Tibial nerve (tissue), 4 donors: Measurements from ENCODE around the gene LSG1. TPM values are rescaled to one million over a fixed set of nuclear protein-coding genes. Genes with fewer than 3 reads are reported as not detected.

Experiments used
- DNase-seq, 2 donors: peaks; one replicate each; pipeline ENCODE4 v3.0.0-alpha.2; 2019; ENCODE audit warnings: low spot score in 2 of 2
- H3K27ac ChIP-seq, 4 donors: fragments of 200-600 bp; sonication (generic) in 3 of 4; one replicate each; pipeline ENCODE4 v1.5.1; 2017 to 2019; ENCODE audit warnings: mild to moderate bottlenecking in 1 of 4
- H3K27me3 ChIP-seq, 2 donors: fragments of 200-600 bp; sonication (generic) in 1 of 2; one replicate each; pipeline versions ENCODE4 v1.5.1 to v1.6.0; 2017 to 2019
- H3K36me3 ChIP-seq, 3 donors: fragments of 200-600 bp; sonication (generic); one replicate each; pipeline ENCODE4 v1.5.1; 2018 to 2019
- H3K4me1 ChIP-seq, 4 donors: fragments of 200-600 bp; sonication (generic) in 3 of 4; one replicate each; pipeline ENCODE4 v1.5.1; 2017 to 2019
- H3K4me3 ChIP-seq, 4 donors: fragments of 200-600 bp; sonication (generic) in 3 of 4; one replicate each; pipeline ENCODE4 v1.5.1; 2017 to 2019; ENCODE audit warnings: mild to moderate bottlenecking in 1 of 4, moderate library complexity in 1 of 4
- H3K9me3 ChIP-seq, 4 donors: fragments of 200-600 bp; sonication (generic) in 3 of 4; one replicate each; pipeline ENCODE4 v1.5.1; 2017 to 2019
- EP300 ChIP-seq, 2 donors: sonication (generic); formaldehyde crosslinking; IDR thresholded peaks; one replicate each; pipeline ENCODE4 v1.6.1; 2017; ENCODE audit warnings: antibody characterized with exemption in 2 of 2, mild to moderate bottlenecking in 1 of 2
- POLR2A ChIP-seq, 2 donors: fragments of 450-650 bp; IDR thresholded peaks; one replicate each; pipeline ENCODE4 v1.6.1; 2017; ENCODE audit warnings: antibody characterized with exemption in 2 of 2, mild to moderate bottlenecking in 2 of 2, moderate library complexity in 2 of 2
- WGBS, 2 donors: methylation state at CpG; one replicate each; pipeline ENCODE4 v1.1.5; 2018; 5-methylcytosine and 5-hydroxymethylcytosine counted together
- total RNA-seq, 4 donors: library from RNA; depleted of rRNA; stranded (reverse); fragments of >200 nt; gene quantifications; one replicate each; pipeline ENCODE4 v1.1.0, GENCODE V29; 2016
- TF ChIP-seq, protein P1 (sequence below), 5 experiments: fragments of 200-600 bp in 3 of 5; fragments of 450-650 bp in 2 of 5; sonication (generic) in 3 of 5; IDR thresholded peaks; one replicate each; pipeline ENCODE4 v1.5.1; 2016 to 2019; ENCODE audit warnings: antibody characterized with exemption in 5 of 5, mild to moderate bottlenecking in 3 of 5, moderate library complexity in 2 of 5

LSG1 gene
- total RNA-seq, 4 donors from 2014 or later = 24.9 to 64.5 (median 39.3) TPM

GRCh38 chr3:194619741-194620140 is 52.2 kb downstream of the LSG1 start:
- Histone ChIP-seq H3K4me3 (no peak overlapping the region), H3K27me3 (no peaks in the 10 kb centered on the region), H3K27ac (no peak overlapping the region), H3K36me3 (peaks cover 0 to 42% (median 0%) of the 10 kb centered on the region in 3 donors), H3K9me3 (no peaks in the 10 kb centered on the region), H3K4me1 (no peaks in the 10 kb centered on the region)
- DNase-seq = no peak
- TF ChIP-seq EP300 (IDR thresholded peaks at IDR 0.05) (no peak), POLR2A (IDR thresholded peaks at IDR 0.05) (no peak)
- TF ChIP-seq, protein P1, sequence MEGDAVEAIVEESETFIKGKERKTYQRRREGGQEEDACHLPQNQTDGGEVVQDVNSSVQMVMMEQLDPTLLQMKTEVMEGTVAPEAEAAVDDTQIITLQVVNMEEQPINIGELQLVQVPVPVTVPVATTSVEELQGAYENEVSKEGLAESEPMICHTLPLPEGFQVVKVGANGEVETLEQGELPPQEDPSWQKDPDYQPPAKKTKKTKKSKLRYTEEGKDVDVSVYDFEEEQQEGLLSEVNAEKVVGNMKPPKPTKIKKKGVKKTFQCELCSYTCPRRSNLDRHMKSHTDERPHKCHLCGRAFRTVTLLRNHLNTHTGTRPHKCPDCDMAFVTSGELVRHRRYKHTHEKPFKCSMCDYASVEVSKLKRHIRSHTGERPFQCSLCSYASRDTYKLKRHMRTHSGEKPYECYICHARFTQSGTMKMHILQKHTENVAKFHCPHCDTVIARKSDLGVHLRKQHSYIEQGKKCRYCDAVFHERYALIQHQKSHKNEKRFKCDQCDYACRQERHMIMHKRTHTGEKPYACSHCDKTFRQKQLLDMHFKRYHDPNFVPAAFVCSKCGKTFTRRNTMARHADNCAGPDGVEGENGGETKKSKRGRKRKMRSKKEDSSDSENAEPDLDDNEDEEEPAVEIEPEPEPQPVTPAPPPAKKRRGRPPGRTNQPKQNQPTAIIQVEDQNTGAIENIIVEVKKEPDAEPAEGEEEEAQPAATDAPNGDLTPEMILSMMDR (IDR thresholded peaks at IDR 0.05) = no peak
- 89 to 94% methylated on average over 9 of the region's 9 CpGs for WGBS, 2 donors

- Histone ChIP-seq H3K4me3 (no peak overlapping the region), H3K9me3 (no peaks in the 10 kb centered on the region), H3K36me3 (peaks cover 0 to 36% (median 0%) of the 10 kb centered on the region in 3 donors), H3K27me3 (no peaks in the 10 kb centered on the region), H3K27ac (no peak overlapping the region), H3K4me1 (no peaks in the 10 kb centered on the region)
- 74 to 75% methylated on average over 23 of the region's 23 CpGs for WGBS, 2 donors
- no peak for DNase-seq
- TF ChIP-seq POLR2A (IDR thresholded peaks at IDR 0.05) = no peak
- TF ChIP-seq, protein P1 (IDR thresholded peaks at IDR 0.05) = no peak
- TF ChIP-seq EP300 (IDR thresholded peaks at IDR 0.05) = no peak
Measured at GRCh38 chr3:194618858-194619608, 53.0 kb downstream of the LSG1 start.

DNA sequence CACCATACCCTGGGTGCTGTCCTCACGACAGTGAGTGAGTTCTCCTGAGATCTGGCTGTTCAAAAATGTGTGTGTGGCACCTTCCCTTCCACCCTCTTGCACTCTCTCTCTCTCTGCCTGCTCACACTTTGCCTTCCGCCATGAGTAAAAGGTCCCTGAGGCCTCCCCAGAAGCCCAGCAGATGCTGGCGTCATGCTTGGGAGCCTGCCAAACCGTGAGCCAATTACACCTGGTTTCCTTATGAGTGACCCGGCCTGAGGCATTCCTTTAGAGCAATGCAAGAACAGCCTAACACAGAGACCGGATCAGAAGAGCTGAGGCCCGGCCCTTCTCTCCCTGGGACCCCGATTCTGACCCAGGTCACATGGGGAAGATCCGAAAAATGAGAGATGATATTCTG is 54.2 kb downstream of the LSG1 start:
- no peak overlapping the region for H3K27ac ChIP-seq
- H3K27me3 ChIP-seq = no peaks in the 10 kb centered on the region
- H3K4me3 ChIP-seq = no peak overlapping the region
- TF ChIP-seq EP300 (IDR thresholded peaks at IDR 0.05) (no peak), POLR2A (IDR thresholded peaks at IDR 0.05) (no peak)
- TF ChIP-seq, protein P1 (IDR thresholded peaks at IDR 0.05) = no peak
- no peak for DNase-seq
- no peaks in the 10 kb centered on the region for H3K9me3 ChIP-seq
- H3K36me3 ChIP-seq = peaks cover 0 to 26% (median 0%) of the 10 kb centered on the region in 3 donors
- no peaks in the 10 kb centered on the region for H3K4me1 ChIP-seq
- WGBS, 2 donors = 81% methylated on average over 9 of the region's 9 CpGs

- TF ChIP-seq POLR2A (IDR thresholded peaks at IDR 0.05) (no peak), EP300 (IDR thresholded peaks at IDR 0.05) (no peak)
- TF ChIP-seq, protein P1 (IDR thresholded peaks at IDR 0.05) = no peak
- DNase-seq = no peak
- Histone ChIP-seq H3K27me3 (no peaks in the 10 kb centered on the region), H3K27ac (no peak overlapping the region), H3K4me1 (no peaks in the 10 kb centered on the region), H3K36me3 (peaks cover 0 to 26% (median 0%) of the 10 kb centered on the region in 3 donors), H3K9me3 (no peaks in the 10 kb centered on the region), H3K4me3 (no peak overlapping the region)
- WGBS, 2 donors = 88 to 94% methylated on average over 13 to 14 of the region's 14 CpGs
Measured at GRCh38 chr3:194617143-194617671, 54.8 kb downstream of the LSG1 start.

GRCh38 chr3:194615226-194615625 is 56.8 kb downstream of the LSG1 start:
- TF ChIP-seq, protein P1 (IDR thresholded peaks at IDR 0.05) = no peak
- TF ChIP-seq EP300 (IDR thresholded peaks at IDR 0.05) (no peak), POLR2A (IDR thresholded peaks at IDR 0.05) (no peak)
- Histone ChIP-seq H3K4me1 (no peaks in the 10 kb centered on the region), H3K36me3 (peaks cover 0 to 26% (median 0%) of the 10 kb centered on the region in 3 donors), H3K27me3 (no peaks in the 10 kb centered on the region), H3K27ac (no peak overlapping the region), H3K4me3 (no peak overlapping the region), H3K9me3 (no peaks in the 10 kb centered on the region)
- no peak for DNase-seq
- 89 to 91% methylated on average over 11 of the region's 11 CpGs for WGBS, 2 donors
